GM03348 (cell line): ENCODE results near the gene DRG2.

Source experiments
- DNase-seq: peaks from one replicate; pipeline ENCODE4 v3.0.0; 2012; ENCODE audit warnings: low spot score

Gene DRG2

DNA sequence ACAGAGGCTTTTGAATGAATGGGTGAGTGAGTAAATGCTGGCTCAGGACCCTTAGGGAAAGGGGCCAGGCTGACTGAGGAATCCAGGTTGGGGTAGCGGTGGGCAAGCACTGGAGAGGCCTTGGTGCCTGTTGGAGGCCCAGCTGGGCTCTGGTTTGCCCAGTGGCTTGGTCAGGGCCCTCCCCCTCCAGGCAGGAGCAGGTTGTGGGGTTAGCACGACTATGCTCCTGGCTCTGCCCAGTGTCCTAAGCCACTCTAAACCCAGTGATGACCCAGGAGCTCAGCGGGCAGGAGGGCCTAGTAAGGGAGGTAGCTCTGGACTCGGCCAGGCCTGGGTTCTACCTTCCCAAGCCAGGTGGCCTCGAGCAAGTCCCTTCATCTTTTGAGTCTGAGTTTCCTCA is 28.3 kb downstream of the DRG2 start:
- DNase-seq = no peak

DNA sequence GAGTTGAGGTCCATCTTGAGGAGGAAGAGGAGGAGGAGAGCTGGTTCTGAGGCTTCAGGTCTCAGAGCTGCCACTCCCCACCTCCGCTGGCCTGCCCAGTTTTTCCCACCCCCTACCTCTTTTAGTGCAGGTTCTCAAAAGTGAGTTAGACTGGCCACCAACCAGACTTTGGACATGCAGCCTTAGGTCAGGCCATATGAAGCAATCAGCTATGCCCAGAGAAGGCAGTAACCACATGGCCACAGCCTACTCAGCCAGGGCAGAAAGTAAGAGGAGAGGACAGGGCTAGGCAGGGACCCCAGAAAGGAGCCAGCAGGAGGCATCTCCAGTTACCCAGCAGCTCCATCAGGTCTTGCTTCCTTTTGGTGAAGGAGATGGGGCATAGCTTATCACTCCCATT is 29.8 kb downstream of the DRG2 start:
- no peak for DNase-seq

DNA sequence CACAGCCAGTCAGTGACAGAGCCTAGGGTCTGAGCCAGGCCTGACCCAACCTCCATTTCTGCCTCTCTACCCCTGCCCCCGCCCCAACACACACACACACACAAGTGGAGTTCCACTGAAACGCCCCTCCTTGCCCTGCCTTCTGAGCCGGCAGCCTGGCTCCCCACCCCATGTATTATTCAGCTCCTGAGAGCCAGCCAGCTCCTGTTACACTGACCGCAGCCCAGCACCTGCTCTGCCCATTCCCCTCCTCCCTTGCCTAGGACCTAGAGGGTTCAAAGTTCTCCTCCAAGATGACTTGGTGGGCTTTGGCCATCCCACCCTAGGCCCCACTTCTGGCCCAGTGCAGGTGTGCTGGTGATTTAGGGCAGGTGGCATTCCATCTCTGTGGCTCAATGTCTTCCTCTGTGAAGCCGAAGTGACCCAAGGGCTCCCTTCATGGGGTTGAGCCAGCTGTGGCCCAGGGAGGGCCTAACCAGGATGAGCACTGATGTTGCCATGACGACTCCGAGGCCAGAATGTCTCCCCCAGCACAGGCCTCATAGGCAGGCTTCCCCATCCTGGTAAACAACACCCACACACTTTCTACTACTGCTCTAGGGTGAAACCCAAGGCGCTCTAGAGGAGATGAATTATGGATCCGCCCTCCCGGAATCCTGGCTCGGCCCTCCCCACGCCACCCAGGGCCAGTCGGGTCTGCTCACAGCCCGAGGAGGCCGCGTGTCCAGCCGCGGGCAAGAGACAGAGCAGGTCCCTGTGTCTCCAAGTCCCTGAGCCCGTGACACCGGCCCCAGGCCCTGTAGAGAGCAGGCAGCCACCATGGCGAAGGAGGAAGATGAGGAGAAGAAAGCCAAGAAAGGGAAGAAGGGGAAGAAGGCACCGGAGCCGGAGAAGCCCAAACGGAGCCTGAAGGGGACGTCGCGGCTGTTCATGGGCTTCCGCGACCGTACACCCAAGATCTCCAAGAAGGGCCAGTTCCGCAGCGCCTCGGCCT is 30.5 kb downstream of the DRG2 start:
- no peak for DNase-seq

DNA sequence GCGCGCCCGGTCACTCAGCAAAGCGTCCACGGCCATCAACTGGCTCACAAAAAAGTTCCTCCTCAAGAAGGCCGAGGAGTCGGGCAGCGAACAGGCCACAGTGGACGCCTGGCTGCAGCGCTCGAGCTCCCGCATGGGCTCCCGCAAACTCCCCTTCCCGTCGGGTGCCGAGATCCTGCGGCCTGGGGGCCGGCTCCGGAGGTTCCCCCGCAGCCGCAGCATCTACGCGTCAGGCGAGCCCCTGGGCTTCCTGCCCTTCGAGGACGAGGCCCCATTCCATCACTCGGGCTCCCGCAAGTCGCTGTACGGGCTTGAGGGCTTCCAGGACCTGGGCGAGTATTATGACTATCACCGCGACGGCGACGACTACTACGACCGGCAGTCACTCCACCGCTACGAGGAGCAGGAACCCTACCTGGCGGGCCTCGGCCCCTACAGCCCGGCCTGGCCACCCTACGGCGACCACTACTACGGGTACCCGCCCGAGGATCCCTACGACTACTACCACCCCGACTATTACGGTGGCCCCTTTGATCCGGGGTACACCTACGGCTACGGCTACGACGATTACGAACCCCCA is 31.5 kb downstream of the DRG2 start:
- DNase-seq = no peak

DNA sequence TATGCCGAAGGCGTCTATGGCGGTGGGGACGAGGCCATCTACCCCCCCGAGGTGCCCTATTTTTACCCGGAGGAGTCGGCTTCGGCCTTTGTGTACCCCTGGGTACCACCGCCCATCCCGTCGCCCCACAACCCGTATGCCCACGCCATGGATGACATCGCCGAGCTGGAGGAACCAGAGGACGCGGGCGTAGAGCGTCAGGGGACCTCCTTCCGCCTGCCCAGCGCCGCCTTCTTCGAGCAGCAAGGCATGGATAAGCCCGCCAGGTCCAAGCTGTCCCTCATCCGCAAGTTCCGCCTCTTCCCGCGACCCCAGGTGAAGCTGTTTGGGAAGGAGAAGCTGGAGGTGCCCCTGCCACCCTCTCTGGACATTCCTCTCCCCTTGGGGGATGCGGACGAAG is 32.2 kb downstream of the DRG2 start:
- no peak for DNase-seq

DNA sequence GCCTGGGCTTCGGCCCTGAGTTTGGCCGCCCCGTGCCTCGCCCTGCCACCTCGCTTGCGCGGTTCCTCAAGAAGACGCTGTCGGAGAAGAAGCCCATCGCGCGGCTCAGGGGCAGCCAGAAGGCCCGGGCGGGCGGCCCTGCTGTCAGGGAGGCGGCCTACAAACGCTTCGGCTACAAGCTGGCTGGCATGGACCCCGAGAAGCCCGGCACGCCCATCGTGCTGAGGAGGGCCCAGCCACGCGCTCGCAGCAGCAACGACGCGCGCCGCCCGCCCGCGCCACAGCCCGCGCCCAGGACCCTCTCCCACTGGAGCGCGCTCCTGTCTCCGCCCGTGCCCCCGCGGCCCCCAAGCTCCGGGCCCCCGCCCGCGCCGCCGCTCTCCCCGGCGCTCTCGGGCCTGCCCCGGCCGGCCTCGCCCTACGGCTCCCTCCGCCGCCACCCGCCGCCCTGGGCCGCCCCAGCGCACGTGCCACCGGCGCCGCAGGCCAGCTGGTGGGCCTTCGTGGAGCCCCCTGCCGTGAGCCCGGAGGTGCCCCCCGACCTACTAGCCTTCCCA is 32.8 kb downstream of the DRG2 start:
- no peak for DNase-seq

DNA sequence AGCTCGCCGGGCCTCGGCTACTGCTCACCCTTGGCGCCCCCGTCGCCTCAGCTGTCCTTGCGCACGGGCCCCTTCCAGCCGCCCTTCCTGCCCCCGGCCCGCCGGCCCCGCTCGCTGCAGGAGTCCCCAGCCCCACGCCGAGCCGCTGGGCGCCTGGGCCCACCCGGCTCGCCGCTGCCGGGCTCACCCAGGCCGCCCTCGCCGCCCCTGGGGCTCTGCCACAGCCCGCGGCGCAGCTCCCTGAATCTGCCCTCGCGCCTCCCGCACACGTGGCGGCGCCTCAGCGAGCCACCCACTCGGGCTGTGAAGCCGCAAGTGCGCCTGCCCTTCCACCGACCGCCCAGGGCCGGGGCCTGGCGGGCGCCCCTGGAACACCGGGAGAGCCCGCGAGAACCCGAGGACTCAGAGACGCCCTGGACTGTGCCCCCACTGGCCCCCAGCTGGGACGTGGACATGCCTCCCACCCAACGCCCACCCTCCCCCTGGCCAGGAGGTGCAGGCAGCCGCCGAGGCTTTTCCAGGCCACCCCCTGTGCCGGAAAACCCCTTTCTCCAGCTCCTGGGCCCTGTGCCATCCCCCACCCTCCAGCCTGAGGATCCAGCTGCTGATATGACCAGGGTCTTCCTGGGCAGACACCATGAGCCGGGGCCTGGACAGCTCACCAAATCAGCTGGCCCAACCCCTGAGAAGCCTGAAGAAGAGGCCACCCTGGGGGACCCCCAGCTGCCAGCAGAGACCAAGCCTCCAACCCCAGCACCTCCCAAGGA is 33.6 kb downstream of the DRG2 start:
- DNase-seq = no peak

DNA sequence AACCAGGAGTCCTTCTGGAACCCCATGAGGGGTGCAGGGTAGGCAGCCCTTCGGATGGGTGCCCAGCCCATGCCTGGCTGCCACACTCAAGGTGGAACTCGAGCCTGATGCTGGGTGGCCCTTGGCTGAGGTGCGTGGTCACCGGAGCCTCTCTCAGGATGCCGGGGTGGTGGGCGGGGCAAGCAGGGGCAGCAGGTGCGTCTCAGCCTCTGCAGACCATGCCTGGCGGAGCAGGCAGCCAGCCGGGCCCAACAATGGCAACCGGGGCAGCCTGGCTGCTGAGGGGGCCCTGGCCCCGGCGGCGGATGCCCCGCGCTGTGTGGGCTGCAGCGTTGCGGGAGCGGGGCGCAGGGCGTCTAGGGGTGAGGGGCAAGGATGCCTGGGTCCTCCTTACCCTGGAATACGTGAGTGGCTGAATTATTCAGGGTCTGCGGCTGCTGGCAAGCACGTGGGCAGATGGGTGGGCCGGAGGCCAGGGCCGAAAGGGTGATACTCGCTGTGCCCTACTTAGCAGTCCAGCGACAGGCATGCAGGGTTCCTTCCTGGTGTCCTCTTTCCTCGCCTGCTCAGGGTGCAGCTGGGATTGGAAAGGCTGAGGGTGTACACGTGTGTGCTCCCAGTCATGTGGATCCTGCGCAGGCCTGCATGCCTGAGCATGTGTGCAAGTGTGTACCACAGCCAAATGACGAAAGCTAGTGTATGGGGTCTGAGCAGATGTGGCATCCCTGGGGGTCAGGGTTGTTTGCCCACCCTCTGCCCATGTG is 35.4 kb downstream of the DRG2 start:
- no peak for DNase-seq

DNA sequence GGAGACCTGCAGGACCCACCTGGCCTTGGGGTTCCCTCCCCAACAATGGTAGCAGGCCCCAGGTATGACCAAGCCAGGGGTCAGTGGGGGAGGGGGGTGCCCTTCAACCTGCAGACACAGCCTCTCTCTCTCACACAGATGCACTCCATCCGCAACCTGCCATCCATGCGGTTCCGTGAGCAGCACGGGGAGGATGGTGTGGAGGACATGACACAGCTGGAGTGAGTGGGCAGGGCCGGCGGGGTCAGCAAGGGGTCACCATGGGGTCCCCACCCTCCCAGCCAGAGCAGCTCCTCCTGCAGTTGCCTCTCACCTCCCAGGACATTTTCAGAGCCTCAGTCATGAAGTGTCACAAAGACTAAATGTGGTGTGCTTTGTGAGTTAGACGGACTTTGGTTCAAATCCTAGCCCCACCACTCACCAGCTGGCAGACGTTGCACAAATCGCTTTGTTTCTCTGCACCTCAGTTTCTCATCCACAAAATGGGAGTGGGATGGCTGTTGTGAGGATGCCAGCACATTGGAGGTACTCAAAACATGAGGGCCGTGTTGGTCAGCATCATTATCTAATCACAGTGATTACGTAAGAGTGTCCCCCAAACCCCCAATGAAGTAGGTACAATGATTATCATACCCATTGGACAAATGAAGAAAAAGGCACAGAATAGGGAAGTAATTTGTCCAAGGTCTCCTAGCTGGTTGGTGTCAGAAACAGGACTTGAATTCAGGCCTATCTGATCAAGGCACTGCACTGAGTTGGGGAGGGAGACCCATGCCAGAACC is 36.8 kb downstream of the DRG2 start:
- no peak for DNase-seq

DNA sequence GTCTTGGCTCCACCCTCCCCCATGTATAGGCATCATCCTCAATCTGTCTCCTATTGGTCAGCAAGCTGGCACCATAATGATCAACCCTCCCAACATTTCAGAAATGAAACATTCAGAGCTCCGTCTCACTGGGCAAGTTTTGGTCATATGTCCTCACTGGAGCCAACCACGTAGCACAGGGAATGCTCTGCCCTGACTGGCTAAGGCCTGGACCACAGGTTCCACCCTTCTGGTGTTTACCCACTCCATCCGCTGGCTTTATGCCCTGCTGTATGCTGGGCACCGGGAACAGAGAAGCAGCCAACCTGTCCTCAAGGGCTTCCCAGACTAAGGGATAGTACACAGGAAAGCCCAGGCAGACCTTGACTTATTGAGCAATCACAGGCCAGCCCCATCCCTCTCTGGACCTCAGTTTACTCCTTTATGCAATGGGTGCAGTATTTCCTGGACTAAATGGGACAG is 41.3 kb downstream of the DRG2 start:
- DNase-seq = no peak

DNA sequence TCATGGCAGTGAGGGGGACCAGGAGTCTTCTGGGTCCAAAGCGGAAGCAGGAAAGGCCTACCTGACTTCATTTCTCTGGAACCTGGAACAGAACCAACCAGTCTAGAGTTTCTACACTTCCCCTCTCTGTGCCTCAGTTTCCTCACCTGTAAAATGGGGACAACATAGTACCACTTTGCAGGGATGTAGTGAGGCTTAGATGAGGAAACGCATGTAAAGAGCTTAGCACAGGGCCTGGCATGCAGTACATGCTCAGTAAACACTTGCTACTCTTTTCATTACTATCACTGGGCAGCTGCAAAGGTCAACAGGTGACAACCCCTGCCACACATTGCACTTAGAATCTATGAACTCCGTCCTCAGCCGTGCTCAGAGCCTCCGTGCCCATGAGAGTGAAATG is 45.0 kb downstream of the DRG2 start:
- no peak for DNase-seq

DNA sequence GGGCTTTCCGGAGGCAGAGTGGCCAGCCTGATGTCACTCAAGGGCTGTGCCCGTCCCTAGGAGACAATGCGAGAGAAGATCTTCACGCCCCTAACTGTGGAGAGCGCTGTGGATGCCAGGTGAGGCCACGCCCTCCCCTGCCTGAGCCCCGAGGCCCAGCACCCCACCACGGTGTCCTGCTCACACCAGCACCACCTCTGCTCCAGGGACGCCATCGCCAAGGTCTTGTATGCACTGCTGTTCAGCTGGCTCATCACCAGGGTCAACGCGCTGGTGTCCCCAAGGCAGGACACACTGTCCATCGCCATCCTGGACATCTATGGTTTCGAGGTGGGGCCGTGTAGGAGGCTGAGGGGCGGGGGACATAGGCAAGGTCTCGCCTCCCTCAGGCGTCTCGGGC is 48.6 kb downstream of the DRG2 start:
- no peak for DNase-seq

DNA sequence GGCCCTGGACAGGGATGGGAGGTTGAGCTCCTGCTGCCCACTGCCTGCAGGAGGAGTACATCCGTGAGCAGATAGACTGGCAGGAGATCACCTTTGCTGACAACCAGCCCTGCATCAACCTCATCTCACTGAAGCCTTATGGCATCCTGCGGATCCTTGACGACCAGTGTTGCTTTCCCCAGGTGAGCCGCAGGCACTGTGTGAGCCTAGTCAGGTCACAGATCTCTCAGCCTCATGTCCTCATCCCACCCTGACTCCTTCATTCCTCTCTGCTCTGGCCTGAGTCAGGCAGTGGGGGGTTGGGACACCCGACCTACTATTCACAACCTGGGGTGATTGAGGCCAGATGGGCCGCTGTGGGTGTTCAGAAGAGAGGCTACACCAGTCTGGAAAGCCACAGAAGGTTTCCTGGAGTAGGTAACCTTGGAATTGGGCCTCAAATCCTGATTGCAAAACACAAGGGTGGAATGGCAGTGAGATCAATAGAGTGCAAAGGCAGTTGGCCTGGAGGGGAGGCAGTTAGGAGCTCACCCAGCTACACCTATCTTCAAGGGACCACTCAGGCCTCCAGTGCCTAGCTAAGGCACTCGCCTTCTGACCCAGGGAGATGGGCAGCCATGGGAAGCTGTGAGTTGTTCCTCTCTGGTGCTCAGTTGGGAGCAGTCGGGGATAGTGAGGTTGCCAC is 50.5 kb downstream of the DRG2 start:
- DNase-seq = no peak

DNA sequence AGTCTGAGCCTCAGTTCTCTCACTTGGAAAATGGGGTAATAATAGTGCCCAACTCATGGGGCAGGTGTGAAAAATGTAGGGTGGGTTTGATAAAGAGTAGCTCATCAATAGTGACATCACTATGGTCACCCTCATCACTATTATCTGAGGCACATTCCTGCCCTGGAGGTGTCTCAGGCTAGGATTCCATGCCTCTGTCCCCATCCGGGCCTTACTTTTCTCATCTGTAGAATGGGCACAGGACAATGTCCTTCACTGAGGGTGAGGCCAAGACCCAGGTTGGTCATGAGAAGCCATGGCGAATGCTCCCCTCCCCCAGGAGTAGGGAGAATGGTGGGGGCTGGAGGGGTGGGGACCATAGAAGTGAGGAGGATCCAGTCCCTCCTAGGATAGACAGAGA is 51.3 kb downstream of the DRG2 start:
- DNase-seq = no peak

DNA sequence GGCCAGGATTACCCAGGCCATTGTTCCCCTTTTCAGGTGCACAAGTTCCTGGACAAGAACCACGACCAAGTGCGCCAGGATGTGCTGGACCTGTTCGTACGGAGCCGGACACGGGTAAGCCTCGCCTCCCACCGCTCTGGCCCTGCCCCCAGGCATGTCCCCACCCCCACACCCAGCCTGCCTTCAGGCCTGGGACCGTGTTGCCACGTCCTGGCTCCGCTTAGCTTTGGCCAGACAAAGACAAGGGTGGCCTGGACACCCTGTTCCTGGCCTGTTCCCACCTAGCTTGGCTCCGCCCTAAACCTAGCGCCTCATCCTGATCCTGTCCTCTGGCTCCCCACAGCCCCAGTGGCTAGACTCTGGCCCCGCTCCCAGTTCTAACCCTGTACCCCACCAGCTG is 51.8 kb downstream of the DRG2 start:
- DNase-seq = no peak

DNA sequence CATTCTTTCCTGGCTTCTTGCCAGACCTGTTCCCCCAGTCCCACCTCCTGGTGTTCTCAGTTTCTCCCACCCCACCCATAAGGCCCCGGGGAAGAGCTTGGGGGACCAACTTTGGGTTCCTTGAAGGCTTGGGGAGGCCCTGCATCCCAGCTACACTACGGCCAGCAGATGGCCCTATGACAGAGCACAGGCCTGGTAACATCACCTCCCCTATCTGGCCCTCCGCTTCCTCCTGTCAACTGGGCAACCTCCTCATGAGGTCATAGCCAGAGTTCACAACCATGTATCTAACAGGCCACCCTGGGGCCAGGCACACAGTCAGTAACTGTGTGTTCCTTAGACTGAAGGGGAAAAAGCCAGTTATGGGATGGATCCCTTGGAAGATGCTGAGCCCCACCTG is 52.2 kb downstream of the DRG2 start:
- DNase-seq = peak; percentile 34

DNA sequence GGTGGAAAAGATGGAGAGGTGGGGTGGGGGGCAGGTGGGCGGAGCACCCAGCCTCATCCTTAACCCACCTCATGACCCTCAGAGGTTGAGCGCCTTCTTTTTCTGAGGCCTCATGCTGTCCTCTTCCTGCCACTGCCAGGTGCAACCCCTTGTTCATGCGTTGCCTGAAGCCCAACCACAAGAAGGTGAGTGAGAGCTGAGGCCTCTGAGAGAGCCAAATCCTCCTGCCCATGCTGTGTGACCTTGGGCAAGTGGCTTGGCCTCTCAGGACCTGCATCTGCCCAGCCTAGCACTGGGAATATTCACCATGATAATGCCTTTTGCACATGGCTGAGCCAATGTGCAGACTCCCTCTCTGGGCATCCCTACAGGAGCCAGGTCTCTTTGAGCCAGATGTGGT is 52.9 kb downstream of the DRG2 start:
- DNase-seq = no peak

DNA sequence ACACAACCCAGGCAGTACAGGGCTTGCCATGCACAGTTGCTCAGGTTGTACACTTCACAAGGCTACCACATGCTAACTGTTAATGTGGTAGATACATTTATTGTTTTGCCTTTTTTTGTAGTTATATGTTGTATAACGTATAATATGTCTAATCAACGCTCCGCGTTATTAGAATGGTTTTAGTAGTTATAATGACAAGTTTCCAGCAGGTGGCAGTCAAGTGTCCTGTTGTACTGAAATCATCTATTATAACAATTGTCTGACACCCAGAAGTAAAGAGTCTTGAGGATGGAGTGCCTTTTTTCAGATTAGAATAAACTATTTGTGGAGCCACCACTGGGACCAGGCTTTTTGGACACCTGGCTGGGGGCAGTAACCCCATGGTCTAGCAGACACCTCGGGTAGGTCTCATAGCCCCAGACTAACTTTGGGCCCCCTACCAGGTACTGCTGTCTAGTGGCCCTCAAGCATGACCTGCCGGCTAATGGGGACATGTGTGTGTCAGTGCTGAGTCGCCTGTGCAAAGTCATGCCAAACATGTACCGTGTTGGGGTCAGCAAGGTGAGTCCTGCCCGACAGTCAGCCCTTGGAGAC is 53.6 kb downstream of the DRG2 start:
- peak; percentile 82 for DNase-seq

DNA sequence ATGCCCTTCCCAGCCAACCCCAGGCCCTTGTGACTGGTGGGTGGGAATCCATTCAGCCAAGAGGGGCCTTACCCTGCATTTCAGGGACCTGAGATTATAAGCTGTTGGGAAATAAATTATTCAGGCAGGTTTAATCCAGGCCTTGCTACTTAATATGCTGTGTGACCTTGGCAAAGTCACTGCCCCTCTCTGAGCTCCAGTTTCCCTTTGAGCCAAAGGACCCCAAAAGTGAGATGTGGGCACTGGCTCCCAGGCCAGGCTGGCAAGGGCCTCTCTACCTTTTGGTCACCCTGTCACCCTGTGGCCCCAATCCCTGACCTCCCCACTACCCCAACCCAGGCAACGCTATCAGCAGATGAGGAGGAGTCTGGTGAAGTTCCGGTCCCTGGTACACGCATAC is 54.7 kb downstream of the DRG2 start:
- DNase-seq = no peak
